GM18526 (cell line): Measurements from ENCODE around the gene LEF1.

Experiments used
- POLR2A ChIP-seq: IDR thresholded peaks from 3 replicates; pipeline ENCODE4 v1.6.1; 2011; ENCODE audit not compliant: insufficient read length; ENCODE audit errors: extremely low read depth

LEF1 gene

DNA sequence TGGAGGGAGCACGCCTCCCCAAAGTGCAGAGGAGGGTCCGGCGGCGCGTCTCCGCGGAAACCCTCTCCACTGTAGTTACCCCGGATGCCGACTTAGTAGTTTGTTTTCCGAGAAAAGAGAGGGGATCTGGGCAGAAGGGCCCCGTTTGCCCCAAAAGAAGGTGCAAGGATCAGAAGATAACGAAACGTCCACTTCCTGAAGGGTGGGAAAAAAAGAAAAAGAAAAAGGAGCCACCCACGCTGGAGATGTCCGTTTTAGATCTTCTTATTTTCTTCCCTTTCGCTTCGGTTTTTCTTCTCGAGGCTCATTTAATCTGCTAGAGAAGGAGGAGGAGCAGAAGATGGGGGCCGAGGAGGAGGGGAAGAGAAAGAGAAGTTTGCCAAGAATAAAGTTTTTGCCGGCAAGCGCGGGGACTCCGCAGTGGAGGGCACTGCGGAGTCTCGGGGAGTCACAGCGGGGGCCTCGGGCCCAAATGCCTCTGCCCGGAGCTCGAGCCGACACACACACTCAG is 517 bp downstream of the LEF1 start:
- TF ChIP-seq POLR2A, result no peak

DNA sequence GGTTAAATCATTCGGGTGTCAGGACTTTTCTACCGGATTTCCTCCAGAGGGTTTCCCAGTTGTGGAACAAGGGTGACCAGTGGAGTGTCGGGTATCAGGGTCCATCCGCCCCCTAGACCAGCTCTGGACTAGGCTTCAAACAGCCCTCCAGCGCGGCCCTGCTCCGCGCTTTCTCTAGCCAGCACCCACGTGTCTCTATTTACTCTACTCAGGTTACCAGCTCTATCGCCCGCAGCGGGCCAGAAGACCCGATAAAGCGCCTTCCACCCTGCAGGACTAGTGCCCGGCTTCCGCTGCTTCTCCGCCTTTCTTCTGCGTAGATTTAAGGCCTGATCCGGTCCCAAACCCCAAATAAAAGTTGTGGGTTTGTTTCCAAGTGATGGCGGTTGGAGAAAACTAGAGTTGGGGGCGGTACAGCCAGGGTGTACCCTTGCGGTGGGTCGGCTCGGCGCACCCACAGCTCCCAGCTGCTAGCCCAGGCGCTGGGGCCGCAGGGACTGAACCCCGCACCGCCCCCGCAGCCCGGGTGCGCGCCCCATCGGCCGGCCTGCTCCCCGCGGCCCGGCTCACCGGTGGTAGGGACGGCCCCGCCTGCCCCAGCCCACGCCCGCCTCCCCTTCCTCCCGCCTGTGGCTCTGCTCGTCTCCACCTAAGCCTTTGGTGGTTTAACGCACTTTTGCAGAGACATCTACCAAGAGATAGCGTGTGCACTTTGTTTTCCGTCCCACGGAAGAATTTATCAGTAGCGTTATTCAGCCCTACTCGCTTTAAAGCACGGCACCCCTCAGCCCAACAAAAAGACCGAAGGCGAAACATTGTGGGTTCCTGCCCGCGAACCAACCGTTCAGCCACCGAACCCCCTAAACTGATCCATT is 2.1 kb downstream of the LEF1 start:
- no peak for TF ChIP-seq POLR2A

DNA sequence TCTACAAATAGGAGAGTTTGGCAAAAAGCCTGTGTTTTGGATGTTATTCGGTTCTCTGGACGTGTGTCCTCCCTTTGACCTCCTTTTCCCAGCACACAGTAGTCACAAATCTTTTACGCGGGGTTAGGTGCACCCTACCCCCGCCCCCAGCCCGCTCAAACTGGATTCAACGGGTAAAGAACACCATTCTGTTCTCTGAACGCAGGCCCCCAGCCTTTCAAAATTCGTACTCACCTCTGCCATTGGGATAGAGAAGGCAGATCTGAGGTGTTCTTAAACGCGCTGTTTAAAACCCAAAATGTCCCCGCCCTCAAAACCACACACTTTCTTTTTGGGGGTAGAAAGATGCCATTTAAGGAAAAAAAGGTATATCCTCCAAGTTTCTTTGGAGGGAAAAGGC is 2.7 kb downstream of the LEF1 start:
- no peak for TF ChIP-seq POLR2A

DNA sequence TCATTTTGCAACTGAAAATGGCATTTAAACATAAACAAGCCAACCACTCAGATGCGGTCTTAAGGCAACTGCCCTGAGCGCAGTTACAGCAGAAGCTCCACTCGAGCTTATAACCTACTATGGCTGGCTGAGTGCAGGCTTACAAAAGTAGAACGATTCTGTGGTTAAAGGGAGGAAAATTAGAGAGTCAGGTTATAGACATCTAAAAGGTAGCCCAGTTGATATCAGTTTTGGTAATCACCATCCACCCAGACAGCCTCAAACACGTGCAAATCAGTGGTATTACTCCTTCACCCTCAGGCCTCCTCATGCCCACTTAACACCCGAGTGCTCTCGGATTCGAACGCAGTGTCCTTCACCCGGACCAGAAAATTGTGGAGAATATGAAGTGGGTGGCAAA is 3.1 kb downstream of the LEF1 start:
- no peak for TF ChIP-seq POLR2A

DNA sequence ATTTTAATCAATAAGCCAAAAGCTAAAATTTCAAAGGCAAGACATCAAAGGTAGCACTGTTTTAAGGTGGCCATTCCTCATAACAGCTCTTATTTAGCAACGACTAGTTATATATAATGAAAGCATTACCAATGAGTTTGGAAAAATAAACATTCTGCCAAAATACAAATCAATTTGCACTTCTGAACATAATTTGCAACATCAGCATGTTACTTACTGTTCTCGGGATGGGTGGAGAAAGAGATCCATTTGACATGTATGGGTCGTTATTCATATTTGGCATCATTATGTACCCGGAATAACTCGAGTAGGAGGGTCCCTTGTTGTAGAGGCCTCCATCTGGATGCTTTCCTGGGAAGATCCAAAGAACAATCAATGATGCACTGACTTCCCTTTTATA is 5.4 kb downstream of the LEF1 start:
- no peak for TF ChIP-seq POLR2A

DNA sequence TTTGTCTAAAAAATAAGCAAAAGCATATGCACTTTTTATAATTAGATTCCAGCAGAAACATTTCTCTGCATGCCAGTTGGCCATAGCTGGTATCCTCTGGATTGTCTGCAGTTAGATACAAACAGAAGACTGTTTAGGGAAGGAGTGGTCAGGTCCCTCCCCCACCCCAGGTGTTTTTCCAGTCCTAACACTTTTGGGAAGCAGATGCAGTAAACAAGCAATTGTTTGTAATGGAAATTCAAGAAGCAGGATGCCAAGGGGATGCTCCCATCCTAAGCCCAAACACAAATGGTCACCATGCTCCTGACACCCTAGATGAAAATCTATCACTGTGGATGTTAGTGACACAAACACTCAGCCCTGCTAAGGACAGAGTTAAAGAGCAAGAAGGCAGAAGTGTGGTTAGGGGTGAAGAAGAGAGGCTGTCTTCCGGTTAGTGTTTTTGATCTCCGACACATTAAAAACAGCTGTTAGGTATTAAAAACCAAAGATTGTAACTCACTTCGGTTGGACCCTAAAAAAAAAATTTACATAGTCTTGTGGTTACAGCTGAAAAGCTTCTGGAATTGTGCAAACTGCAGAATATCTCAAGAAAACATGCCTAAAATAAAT is 7.9 kb downstream of the LEF1 start:
- TF ChIP-seq POLR2A, result no peak

DNA sequence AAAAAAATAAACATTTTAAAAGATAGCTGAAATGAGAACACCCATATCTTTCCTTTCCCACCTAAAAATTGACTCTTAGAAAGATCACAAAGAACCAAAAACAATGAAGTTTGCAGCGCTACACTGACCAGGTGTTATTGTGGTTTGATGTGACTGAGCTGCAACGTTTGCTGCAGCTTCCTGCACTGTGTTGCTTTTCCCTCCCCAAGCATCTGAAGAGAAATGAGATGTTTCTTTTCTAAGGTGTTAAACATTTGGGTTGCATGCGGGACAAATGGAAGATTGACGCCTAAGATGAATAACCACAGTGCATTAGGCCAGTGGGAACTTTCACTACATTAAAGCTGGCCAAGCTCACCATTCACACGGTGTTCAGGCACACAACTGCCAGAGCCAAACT is 8.9 kb downstream of the LEF1 start:
- TF ChIP-seq POLR2A, result no peak

DNA sequence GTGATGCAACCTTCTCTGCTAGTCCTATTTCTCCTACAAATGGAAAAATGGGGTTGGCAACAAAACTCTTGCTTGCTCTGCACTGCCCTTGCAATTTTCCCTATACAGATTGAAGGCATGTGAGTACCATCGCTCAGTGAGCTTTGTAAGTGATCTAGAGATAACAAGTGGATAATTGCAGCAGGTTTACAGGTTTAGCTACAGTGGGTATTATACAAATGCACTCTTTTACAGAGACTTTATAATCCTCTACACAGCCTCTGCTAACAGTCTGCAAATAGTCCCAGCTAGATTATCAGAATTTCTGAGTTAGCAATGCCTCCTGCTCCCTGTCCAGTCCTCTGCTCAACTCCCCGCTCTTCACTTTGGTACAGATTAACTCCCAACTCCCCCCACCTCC is 11.1 kb downstream of the LEF1 start:
- TF ChIP-seq POLR2A, result no peak

DNA sequence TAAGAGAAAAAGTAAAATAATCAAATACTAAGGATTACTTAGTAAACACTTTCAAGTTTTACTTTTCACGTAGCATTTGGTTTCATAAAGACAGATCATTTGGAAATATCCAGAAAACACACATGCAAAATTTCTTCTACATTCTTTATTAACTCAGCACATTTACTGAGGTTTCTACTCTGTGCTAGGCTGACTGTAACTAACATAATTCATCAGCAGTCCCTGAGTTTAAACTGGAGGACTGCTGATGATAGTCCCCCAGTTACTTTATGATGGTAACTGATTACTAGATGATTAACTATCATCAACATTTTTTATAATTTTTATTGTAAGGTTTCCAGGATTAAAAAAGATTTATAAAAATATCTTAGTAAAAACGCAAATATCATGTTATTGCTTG is 12.3 kb downstream of the LEF1 start:
- no peak for TF ChIP-seq POLR2A

DNA sequence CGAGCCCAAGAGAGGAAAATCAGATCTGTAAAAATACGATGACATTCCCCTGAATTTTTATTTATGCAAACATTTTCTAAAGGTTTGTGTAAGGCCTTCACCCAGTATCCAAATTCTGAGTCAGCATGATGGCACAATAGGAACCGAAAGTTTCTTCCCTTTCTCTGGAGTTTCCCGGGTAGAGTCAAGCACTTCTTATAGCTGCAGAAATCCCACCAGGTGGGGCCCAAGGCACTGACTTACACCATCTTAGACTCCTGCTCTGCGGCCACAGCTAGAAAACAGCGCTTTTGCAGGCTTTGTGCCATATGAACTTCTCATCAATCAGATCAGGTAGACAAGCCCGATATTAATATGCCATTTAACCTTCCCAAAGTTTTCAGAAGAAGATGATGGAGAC is 13.4 kb downstream of the LEF1 start:
- no peak for TF ChIP-seq POLR2A

DNA sequence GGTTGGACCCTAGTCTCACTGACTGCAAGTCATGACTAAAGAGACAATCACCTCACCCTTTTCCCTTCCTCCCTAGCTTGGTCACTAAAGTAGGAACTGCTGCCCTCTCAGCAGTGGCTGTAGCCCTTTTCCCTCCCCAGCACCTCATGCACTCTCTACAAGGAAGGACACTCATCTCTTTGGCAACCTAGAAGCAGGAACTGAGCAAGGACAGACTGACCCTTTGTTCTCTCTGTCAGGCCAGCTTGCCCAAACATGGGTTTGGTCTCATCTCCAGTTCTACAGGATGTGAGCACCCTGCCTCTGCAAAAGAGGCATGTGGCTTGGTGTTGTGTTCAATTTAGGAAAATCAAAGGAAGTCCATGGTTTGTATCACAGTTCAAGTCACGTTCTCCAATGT is 15.8 kb downstream of the LEF1 start:
- TF ChIP-seq POLR2A, result no peak

DNA sequence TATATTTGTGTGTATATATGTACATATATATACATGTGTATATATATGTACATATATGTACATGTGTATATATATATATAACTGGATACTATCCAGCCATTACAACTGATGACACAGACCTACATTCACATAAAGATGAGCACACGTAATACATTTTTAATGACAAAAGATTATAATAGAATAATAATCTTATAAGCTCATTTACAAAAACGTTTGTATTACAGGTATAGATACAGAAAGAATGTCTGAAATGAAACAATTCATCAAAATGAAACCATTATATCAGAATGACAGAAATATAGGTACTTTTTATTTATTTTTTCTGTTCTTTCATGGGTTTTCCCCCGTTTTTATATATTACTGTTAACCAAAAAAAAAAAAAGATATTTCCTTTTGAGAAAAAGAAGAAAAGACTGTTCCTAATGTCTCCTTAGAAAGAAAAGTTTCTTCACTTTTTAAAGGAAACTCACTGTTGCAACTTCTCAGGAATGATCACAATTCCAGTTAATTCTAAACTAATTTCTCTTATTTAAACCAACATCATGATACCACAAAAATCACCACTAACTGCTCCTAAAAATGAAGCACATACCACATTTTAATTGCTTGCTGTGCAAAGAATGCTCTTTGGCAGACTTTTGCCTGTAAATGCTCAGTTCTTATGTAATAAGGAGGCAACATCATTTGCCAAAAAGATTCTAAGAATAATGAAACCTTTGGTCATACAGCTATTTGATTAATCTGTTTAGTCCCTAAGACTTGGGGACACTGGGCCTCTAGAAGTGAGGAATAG is 18.9 kb downstream of the LEF1 start:
- no peak for TF ChIP-seq POLR2A

DNA sequence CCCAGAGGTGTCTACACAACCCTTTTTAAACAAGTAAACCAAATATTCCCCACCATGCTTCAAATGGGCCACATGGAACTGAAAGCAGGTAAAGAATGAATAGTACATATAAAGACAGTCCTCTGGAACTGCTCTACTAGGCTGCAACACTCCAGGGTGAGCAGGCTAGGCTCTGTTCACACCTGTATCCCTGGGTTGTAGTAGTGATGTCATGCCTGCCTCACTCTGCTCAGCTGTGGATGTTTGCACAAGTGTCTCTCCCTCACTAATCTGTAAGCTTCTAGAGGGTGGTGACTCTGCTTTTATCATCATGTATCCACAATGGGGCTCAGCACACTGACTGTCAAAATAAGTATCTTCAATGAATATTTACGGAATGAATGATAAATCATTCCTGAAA is 20.4 kb downstream of the LEF1 start:
- TF ChIP-seq POLR2A, result no peak

DNA sequence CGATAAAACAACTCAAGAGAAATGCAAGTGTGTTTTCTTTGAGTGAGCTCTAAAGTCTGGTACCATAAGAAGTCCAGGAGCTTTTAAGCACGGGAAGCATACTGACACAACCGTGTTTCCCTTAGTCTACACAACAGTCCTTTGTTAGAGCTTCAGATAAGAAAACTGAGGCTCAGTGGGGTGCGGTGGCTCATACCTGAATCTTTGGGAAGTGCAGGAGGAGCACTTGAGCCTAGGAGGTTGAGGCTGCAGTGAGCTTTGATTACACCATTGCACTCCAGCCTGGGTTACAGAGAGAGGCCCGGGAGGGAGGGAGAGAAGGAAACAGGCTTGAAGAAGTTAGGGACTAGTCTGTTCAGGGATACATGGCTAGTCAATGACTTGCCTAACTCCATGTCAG is 21.9 kb downstream of the LEF1 start:
- TF ChIP-seq POLR2A, result no peak

DNA sequence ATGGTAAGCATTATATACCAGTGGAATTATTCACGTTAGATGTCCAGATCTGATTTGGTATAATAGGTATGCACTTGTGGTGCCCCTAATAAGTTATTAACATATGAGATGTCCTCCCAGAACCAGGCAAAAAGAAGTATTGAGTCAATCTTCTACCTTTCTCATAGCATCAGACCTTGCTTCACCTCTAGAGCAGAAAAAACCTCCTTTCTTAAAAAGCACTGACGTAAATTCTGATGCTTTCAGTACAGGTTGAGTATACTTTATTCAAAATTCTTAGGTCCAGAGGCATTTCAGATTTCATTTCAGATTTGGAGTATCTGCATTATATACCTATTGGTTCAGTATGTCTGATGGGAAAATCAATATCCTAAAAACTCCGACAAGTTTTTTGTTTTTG is 22.4 kb downstream of the LEF1 start:
- no peak for TF ChIP-seq POLR2A

DNA sequence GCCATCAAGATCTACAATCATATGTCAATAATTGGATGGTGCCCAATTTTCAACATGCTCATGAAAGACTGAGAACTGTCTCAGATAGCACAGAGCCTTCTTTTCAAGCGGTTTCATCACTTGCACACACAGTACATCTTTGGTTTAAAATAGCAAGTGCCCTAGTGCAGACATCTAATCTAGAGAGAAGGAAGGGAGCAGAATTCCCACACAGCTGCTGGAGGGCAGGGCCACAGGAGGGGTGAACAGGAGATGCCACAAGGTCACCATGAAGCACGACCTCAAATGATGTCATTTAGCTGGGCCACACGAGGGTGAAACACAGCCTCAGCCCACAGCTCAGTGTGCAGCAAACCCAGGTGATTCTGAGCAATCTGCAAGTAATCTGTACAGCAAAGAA is 24.3 kb downstream of the LEF1 start:
- TF ChIP-seq POLR2A, result no peak
